H7 (cell line): ENCODE data around the gene FAM181A. TPM values are rescaled to one million over a fixed set of nuclear protein-coding genes. Genes with fewer than 3 reads are reported as not detected.

Source experiments
- DNase-seq: peaks from one replicate; pipeline ENCODE4 v3.0.0; 2012
- H3K27me3 ChIP-seq: 2 replicates; pipeline ENCODE4 v1.6.0; 2011; ENCODE audit warnings: mild to moderate bottlenecking, low read length; ENCODE audit not compliant: control insufficient read depth, insufficient read depth
- H3K36me3 ChIP-seq: replicated peaks from 2 replicates; pipeline ENCODE4 v1.5.1; 2011; ENCODE audit warnings: low read length; ENCODE audit not compliant: control insufficient read depth, insufficient read depth
- H3K4me3 ChIP-seq: 2 replicates; pipeline ENCODE4 v1.5.1; 2011; ENCODE audit warnings: low read depth, mild to moderate bottlenecking, control low read depth, low read length, moderate library complexity; ENCODE audit not compliant: insufficient read depth
- total RNA-seq: library from RNA; depleted of rRNA; stranded (reverse); fragments of >200 nt; shearing (Covaris generic); gene quantifications from 2 replicates; pipeline ENCODE4 v1.2.3, GENCODE V29; 2014

Gene FAM181A
- total RNA-seq, 1 experiment from 2014 or later: not detected

DNA sequence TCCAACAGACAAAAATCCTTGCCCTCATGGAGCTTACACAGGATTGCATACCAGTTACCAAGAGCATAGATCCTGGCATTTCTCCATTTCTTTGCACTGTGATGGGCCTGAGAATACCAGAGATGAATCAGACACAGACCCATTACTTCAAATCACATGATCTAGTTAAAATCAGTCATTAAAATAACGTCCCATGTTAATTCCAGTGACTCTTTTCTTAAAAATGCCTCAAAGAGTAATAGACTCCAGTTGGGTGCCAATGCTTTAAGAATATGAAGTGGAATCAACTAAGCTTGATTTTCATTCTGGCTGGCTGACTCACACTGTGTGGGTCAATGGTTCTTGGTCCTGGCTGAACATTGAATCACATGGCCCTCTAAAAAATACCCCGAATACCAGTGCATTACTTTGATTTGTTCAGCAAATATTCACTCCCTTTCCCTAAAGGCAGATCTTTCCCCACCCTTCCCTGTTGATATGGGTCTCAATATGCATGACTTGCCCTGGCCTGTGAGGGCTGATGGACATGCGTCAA, 38.2 kb downstream of the FAM181A start:
- no peaks in the 10 kb centered on the region; the same call in 1 of the 2 replicates for H3K27me3 ChIP-seq
- H3K36me3 ChIP-seq: no peaks in the 10 kb centered on the region
- no peak overlapping the region for H3K4me3 ChIP-seq
- DNase-seq: no peak

DNA sequence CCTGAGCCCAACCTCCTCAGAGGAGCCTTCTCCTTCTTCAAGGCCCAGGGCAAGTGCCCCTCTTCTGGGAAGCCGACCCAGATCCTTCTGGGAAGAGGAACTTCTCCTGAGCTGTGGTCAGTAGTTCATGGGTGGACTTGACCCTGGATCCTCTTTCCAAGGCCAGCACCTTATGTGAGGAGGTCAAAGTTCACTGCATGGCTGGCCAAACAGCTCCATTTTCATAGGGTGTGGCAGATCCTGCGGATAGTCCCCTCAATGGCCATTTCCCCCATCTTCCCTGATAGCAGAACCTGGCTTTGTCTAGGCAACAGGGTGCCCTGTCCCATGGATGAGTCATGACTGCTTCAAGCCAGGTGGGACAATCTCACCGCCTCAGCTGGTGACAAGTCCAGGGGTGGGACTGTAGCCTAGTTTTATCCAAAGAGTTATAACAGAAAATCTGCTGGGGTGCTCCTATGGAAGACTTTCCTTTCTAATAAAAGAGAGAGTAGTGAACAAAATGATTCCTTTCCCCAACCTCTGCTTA, 38.9 kb downstream of the FAM181A start:
- no peaks in the 10 kb centered on the region for H3K36me3 ChIP-seq
- DNase-seq: no peak
- no peak overlapping the region for H3K4me3 ChIP-seq
- H3K27me3 ChIP-seq: no peaks in the 10 kb centered on the region; the same call in 1 of the 2 replicates

DNA sequence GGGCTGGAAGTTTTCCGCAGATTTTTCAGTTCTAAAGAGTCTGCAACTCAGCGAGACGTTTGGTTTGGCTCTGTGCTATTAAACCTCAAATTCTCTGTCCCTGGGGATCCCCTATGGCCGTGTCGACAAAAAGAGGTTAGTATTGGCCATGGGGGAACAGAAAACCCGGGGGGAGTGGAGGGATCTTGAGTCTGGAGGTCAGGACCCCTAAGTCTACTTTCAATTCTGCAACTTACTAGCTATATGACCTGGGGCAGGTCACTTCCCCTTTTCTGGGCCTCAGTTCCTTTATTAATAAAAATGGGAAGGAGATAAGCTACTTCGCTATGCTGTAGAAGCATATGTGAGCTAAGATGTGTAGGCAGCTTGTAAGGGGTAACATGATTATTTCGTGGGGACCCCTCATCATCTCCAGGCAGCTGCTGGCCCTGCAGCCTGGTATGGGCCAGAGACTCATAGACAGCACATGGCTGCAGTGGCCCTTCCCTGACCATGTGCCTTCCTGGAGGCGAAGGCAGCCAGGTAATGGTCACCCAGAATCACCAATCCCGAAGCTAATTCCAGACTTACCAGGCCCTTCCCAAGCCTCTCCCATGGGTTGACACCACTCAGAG, 40.6 kb downstream of the FAM181A start:
- Histone ChIP-seq H3K36me3 (no peaks in the 10 kb centered on the region), H3K4me3 (no peak overlapping the region), H3K27me3 (no peaks in the 10 kb centered on the region; the same call in 1 of the 2 replicates)
- DNase-seq: no peak

DNA sequence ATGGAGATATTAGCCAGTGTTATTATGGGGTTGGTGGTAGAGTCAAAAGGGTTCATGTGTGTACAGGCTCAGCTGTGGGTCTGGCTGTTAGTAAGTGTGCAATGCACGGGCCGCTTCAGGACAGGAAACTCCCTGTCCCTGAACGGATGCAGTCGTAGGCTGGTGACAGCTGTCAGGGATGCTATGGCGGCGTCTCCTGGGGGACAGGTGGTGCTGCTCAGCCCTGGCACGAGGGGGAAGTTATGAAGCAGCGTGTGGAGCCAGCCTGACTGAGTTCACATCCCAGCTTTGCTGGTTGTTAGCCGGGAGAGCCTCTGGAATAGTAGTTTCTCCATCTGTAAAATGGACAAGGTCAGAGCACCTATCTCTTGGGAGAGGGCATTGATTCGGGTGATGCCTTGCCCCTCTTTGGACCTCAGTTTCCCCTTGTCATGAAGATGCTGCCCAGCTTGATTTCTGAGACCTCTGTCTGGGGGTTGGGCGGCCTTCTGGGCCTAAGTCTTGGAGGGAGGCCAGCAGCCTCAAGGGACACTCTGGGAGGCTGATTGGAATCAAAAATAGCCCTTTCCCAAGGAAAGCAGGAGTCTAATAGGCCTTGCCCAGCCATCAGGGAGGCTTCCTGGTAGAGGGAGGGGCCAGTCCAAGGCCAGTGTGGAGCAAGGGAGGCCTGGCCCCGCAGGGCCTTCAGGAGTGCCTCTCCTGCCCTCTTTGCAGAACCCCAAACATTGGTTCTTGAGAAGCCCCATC, 42.1 kb downstream of the FAM181A start:
- DNase-seq: no peak
- no peaks in the 10 kb centered on the region for H3K36me3 ChIP-seq
- H3K4me3 ChIP-seq: no peak overlapping the region
- H3K27me3 ChIP-seq: no peaks in the 10 kb centered on the region; the same call in 1 of the 2 replicates

DNA sequence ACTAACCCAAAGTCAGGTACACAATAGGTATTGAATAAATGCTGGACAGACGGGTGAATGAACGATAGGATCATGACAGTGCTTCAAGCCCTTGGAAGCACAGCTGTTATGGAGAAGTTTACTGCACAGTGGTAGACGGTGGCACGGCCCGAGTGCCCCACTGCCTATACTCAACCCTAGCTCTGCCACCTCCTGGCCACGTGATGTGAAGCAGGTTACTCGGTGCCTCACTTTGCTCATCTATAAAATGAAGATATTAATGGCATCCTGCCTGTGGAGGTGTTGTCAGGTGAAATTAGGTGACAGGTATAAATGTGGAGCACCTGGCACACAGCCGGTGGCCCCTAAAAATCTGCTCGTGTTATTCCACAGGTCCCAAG, 43.4 kb downstream of the FAM181A start:
- H3K27me3 ChIP-seq: no peaks in the 10 kb centered on the region; the same call in 1 of the 2 replicates
- no peaks in the 10 kb centered on the region for H3K36me3 ChIP-seq
- DNase-seq: peak; percentile 79
- no peak overlapping the region for H3K4me3 ChIP-seq

DNA sequence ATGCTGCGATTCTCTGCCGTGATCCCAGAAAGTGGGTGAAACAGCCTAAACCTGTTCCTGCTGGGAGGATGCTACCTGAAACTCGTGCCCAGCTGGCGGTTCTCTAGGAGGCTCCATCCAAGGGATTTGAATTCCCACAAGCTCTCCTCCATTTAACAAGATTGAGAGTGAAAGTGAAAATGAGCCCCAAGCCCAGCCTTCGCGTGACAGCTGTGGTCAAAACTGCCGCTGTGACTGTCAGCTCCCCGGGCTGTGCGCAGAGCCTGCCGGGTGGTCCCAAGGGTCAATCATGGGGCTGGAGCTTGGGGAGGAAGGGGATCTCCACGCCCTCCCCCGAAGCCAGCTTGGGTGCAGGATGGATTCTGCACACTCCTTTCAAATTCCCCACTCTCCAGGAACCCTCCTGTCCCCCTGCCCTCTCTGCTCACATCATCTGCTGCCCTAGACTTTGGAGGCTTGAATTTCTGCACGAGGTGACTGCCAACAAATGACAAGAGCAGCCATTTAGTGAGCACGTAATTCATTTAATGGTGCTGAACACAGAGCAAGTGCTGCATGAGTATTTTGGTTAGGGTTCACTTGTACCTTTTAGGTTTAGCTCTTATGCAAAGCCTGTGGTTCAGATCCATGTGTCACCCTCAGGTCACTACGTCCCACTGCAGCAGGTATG, 44.0 kb downstream of the FAM181A start:
- no peaks in the 10 kb centered on the region for H3K27me3 ChIP-seq
- H3K36me3 ChIP-seq: no peaks in the 10 kb centered on the region
- no peak for DNase-seq
- no peak overlapping the region for H3K4me3 ChIP-seq

DNA sequence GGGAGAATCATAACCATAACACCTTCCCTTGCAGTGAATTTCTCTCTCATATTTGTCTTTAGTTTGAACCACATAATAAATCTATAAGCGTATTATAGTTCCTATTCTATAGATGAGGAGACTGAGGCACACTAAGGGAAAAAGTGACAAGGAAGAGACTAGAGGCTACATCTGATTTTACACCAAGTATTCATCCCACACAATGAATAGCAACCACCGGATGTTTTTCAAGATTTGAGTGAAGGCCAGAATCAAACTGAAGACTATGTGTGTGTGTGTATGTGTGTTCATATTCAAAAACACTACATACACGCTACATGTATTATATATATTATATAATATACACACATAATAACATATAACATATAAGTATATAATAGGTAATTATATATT, 44.5 kb downstream of the FAM181A start:
- Histone ChIP-seq H3K4me3 (no peak overlapping the region), H3K36me3 (no peaks in the 10 kb centered on the region), H3K27me3 (no peaks in the 10 kb centered on the region)
- DNase-seq: no peak

DNA sequence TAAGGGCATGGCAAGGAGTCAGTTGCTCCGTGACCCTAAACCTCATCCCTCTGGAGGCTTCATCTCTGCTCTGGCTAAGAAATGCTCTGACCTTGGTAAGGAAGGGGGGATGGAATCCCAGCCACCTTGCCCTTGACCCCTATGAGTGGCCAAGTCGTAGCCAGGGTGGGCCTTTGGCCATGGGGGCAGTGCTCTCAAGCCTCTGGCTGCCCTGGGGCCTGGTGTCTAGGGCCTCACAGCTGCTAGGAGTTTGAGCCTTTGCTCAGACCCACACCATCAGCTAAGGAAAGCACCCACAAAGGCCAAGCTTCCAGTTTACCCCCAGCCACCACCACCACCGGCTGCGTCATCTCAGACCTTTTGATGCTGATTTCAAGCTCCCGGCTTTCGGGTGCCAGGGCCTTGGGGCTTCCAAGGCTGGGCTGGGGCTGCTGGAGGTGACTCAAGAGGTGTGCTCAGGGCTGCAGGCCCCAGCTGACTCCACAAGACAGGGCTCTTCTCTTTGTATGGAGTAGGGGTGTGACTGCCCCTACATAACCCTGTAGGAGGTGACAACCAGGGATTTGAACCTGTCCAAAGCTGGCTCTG, 45.6 kb downstream of the FAM181A start:
- Histone ChIP-seq H3K36me3 (no peaks in the 10 kb centered on the region), H3K4me3 (no peak overlapping the region), H3K27me3 (no peaks in the 10 kb centered on the region)
- DNase-seq: no peak

DNA sequence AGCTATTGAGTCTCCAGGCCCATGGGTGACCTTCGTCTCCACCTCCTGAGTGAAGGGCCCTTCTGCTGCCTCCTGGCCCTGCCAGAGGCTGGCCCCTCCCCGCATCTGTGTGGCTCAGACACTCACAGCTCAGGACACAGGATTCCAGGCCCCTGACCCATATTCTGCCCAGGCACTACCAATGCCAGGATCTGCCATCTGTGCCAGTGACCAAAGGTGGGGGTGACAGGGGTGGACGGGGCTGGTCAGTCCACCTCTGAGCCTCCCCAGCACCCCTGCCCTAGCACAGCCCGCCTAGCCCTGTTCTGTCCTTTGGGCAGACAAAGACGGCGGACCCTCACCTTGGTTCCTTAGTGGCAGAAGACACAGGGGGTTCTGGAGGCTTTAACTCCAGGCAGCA, 46.5 kb downstream of the FAM181A start:
- DNase-seq: no peak
- Histone ChIP-seq H3K4me3 (no peak overlapping the region), H3K27me3 (no peaks in the 10 kb centered on the region), H3K36me3 (no peaks in the 10 kb centered on the region)

DNA sequence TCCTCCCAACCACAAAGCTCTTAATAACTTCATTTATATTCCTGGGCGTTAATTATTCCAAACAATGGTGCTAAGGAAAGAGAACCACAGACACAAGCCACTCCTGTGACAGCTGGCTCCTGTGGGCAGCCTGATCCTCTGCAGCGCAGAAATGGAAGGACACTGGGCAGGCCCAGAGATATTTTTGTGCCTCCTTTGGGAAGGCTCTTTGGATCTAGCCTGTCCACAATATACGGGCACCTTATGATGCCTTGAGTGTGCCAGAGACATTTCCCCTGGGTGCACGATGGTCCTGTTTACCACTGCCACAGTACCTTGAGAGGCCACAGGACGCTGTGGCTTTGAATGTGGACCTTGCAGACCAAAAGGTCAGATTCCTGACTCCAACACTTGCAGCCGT, 47.2 kb downstream of the FAM181A start:
- DNase-seq: no peak
- Histone ChIP-seq H3K4me3 (no peak overlapping the region), H3K36me3 (no peaks in the 10 kb centered on the region), H3K27me3 (no peaks in the 10 kb centered on the region)

DNA sequence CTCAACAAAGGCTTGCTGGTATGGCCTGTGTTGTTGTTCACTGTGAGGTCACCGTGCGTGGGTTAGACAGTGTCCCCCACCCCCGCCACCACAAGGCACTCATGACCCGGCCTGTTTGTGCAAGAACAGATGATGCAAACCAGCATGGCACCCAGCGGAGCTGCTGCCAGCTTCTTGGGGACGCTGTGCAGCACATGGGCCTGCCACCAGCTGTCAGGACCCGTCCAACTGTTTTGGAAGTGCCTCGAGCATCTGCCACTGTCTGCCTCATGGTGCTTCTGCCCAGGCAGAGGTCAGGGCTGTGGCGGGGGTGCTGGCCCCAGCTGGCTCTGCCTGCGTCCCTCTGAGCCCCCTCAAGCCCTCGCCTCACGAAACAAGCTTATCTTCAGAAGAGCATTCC, 47.7 kb downstream of the FAM181A start:
- Histone ChIP-seq H3K4me3 (no peak overlapping the region), H3K36me3 (no peaks in the 10 kb centered on the region)
- DNase-seq: no peak

DNA sequence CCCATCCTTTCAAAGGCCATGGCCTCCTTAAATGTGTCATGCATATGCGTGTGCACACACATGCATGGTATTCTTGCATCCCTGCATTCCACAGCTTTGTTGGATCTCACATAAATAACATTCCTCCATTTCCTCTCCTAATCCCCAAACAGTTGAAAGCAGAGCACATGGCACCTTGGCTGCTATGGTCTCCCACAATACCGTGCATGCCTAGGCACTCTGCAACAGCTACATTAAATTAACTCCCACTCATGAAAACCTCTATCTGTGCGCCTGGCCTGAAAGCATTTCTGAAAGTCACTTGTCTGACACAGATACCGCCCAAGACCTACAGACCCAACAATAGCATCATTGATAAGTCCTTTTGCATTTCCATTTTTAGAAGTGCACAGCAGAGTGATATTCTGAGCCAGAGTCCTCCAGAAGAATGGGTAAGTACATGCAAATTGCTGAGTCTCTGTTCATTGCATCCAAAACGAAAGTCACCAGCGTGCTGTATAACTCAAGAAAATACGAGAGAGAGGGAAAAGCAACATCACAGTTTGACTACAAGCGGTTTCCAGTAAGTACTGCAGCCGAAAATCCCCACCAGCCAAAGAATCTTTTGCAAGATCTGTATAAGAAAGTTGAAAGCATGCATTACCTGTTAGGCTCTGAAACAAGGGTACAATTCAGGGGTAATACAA, 48.8 kb downstream of the FAM181A start:
- no peaks in the 10 kb centered on the region for H3K36me3 ChIP-seq
- no peaks in the 10 kb centered on the region for H3K27me3 ChIP-seq
- DNase-seq: no peak
- no peak overlapping the region for H3K4me3 ChIP-seq

More for the DNA sequence above, 47.7 kb downstream of the FAM181A start:
- no peaks in the 10 kb centered on the region for H3K27me3 ChIP-seq

DNA sequence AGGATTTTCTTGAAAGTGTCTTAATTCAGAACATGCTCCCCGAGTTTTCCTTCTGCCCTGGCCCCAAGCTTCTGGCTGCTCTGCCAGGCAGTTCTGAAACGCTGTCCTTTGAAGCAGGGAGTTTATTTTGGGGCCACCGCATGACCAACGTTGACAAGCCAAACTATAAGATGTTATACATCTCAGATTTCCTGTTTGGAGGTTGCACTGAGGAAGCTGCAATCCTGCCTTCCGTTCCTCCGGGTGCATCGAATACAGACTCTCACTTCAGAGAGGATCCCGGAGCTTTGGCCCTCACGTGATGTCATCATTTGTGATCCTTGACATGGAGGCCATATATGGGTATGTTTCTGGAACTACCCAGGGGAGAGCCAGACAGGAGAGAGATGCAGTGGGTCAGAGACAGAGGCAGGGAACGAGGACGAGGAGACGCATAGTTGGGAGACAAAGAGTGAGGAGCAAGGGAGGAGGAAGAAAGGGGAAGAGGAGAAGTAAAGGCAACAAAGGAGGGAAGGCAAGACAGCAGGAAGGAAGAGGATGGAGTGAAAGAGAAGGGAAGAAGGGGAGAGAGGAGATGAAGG, 49.4 kb downstream of the FAM181A start, which contains the start of gene ASB2:
Gene ASB2, minus strand, starts transcription at position 94 of the 581 bp plus-strand sequence. CDS start 12,031 bp downstream, outside the sequence.
- no peak for DNase-seq
- no peak within 1 kb of the TSS for H3K4me3 ChIP-seq
- H3K27me3 ChIP-seq: no peaks in the 10 kb centered on the region
- H3K36me3 ChIP-seq: no peaks in the 10 kb centered on the region
